ENCODE data around the gene DCXR.

Gene DCXR

DNA sequence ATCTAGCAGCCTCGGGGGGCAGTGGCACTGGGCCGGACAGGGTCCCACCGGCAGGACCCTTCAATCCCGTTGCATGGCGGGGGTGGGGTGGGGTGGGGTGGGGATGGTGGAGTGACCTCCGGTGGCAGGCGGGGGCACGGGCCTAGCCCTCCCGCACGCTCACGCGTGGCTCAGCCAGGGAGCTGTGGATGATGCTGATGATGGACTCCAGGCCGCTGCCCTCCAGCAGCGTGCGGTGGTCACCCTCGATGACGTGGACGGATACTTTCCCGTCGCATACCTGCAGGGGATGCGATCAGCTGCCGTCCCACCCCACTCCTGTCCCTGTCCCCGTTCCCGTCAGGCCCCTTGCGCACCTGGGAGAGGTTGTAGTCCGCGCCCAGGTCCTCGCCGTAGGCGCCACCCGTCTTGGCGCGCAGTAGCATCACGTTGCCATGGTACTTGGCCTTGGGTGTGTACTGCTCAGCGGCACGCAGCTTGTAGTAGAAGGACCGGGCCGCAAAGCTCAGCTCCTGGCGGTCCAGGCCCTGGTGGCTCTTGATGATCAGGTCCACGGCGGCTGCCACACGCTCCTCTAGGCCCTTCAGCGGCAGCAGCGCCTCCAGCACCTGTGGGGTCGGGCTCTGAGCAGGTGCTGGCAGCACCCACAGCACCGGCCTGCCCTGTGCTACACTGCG is 41.6 kb upstream of the DCXR start:
- no peak for TF ChIP-seq POLR2A (IDR thresholded peaks at IDR 0.05; ENCODE audit: low read length)
- no peak for TF ChIP-seq GATA1 (IDR thresholded peaks at IDR 0.05; ENCODE audit: low read depth, low read length)
- DNase-seq, result no peak

DNA sequence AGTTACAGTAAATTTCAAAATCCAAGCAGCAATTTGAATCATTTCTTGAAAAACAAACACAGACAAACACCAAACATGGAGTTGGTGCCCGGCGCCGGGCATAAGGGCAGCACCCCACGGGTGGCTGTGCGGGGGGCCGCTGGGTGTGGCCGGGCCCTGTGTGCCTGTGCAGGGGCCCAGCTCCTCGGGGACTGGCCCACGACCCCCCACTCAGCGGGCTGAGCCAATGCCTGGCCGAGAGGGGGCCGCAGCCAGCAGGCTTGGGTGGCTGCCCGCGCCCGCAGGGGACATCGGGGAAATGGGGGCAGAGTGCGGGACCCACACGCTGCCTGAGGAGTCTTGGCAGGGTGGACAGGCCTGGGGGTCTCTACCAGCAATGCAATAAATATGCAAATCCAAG is 40.9 kb upstream of the DCXR start:
- TF ChIP-seq POLR2A (IDR thresholded peaks at IDR 0.05; ENCODE audit: low read length) (no peak), GATA1 (IDR thresholded peaks at IDR 0.05; ENCODE audit: low read depth, low read length) (no peak)
- no peak for DNase-seq

DNA sequence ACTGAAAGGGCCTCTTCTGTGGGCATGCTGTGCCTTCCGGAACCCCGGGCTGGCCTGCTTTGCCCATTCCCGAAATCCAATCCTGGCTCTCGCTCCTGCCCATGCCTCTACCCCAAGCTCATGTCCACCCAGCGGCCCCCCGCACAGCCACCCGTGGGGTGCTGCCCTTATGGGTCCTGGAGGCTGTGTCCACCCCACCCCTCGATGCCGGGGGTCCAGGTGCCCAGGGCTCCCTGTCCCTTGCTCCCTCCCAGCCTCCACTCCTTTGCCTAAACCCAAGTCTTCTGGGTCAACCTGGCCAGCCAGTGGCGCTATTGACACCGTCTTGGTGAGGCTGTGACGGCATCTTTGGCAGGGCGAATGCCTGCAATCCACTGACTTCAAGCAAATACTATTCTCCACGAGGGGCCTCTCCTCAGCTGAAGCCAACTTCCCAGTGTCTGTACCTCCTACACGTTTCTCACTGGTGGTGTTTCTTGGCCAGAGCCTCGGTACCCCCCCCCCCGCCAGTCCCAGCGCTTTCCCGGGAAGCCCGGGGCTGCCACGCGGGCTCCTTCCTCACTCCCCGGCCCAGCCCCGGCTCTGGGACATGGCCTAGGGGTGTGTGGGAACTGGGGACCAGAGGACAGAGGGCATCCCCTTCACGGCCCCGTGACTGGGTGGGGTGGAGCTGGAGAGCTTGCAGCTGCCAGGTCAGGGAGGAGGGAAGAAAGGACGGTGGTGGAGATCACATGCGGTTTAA is 40.3 kb upstream of the DCXR start:
- TF ChIP-seq GATA1 (IDR thresholded peaks at IDR 0.05; ENCODE audit: low read depth, low read length) (no peak), POLR2A (IDR thresholded peaks at IDR 0.05; ENCODE audit: low read length) (no peak)
- DNase-seq, result no peak

DNA sequence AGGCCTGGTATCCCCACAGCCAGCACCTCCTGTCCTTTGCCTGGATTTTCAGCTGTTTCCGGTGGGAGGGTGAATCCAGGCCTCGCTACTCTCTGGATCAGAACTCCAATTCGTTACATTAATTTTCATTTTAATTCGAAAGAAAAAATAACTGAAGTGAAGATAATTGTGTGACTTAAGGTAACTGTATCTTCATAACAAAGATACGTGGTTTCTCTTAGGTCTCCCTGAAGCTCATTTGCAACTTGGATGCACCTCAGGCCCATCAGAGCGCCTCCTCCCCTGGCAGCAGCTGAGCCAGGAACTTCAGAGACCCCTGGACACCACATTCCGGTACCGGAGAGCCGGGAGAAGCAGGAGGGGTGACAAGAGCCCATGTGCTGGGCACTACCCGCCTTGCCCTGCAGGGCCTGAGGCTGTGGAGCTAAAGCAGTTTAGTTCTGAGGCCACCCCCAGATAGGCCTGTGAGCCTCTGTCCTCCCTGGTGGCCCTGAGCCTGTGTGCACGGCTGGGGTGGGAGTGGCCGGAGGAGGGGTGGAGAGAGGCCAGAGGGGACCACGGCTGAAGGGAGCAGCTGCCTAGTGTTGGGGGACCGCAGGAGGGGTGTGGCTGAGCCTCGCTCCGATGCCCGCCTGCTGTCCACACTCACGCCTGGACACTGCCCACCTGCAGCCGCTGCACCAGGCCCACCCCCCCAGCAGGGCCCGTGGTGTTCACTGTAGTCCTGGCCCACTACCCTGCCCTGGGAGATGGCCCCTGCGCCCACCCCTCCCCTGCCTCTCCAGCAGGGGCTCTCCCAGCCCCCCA is 39.5 kb upstream of the DCXR start:
- TF ChIP-seq POLR2A (IDR thresholded peaks at IDR 0.05; ENCODE audit: low read length) (no peak), GATA1 (IDR thresholded peaks at IDR 0.05; ENCODE audit: low read depth, low read length) (no peak)
- DNase-seq, result no peak

DNA sequence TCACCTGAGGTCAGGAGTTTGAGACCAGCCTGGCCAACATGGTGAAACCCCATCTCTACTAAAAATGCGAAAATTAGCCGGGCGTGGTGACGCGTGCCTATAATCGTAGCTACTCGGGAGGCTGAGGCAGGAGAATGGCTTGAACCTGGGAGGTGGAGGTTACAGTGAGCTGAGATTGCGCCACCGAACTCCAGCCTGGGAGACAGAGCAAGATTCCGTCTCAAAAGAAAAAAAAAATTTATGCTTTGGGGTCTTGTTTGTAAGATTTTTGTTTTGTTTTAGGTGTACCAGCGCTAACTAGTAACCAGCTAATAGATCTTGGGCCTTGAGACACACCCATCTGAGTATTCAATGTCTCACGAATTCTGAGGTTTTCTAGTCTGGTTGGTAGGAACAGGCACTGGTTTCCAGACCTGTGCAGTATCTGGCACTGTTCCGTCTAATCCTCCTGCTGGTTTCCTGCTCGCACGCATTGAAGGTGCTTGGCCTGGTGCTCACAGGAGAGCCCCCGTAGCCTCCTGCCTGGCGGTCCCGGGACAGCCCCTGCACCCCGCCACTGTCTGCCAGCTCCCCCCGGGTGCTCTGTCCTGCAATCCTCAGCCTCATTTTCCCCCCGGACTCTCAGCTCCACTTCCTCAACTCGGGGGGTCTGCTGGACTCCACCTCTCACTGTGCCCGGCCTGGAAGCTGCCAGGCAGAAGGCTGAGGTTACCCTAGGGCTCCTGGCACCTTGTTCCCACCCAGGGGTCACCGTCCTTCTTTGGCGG is 38.7 kb upstream of the DCXR start:
- TF ChIP-seq POLR2A (IDR thresholded peaks at IDR 0.05; ENCODE audit: low read length), result no peak
- TF ChIP-seq GATA1 (IDR thresholded peaks at IDR 0.05; ENCODE audit: low read depth, low read length), result no peak
- no peak for DNase-seq

DNA sequence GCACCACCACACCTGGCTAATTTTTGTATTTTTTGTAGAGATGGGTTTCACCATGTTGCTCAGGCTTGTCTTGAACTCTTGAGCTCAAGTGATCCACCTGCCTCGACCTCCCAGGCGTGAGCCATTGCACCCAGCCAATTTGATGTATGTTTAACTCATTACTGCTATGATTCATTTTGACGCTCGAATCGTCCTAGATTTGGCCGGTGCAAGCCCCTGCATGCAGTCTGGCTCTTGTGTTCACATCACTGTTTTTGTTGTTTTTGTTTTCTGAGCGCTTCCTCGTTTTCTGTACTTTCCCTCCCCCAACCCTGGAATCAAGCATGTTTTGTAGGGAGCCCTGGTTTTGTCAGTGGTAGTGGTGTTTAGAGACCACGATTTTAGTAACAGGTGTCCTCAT is 35.9 kb upstream of the DCXR start:
- TF ChIP-seq GATA1 (IDR thresholded peaks at IDR 0.05; ENCODE audit: low read depth, low read length) (no peak), POLR2A (IDR thresholded peaks at IDR 0.05; ENCODE audit: low read length) (no peak)
- DNase-seq, result no peak

DNA sequence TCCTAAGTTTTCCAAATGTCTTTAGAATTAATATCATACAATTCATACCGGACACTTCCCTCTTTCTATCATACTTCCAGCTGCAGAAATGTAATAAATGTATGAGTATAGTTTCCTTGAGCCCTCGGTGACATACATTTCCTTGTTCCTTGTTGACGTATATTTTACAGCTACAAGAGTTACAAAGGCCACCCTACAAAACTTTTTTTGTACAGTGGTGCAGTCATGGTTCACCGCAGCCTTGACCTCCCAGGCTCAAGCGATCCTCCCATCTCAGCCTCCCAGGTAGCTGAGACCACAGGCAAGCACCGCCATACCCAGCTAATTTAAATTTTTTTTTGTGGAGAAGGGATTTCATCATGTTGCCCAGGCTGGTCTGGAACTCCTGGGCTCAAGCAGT is 35.3 kb upstream of the DCXR start:
- TF ChIP-seq POLR2A (IDR thresholded peaks at IDR 0.05; ENCODE audit: low read length) (no peak), GATA1 (IDR thresholded peaks at IDR 0.05; ENCODE audit: low read depth, low read length) (no peak)

DNA sequence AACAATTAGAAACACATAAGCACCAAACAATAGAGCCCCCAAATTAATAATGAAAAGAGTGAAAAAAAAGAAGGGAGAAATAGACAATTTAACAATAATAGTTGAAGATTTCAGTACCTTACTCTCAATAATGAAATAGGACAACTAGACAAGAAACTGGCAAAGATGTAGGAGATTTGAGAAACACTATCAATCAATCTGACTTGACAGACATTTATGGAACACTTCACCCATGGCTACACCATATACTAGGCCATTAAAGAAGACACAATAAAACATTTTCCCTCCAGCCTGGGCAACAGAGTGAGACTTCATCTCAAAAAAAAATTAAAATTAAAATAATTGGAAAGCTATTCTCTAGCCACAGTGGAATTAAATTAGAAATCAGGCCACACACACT is 33.1 kb upstream of the DCXR start:
- no peak for DNase-seq
- TF ChIP-seq GATA1 (IDR thresholded peaks at IDR 0.05; ENCODE audit: low read depth, low read length) (no peak), POLR2A (IDR thresholded peaks at IDR 0.05; ENCODE audit: low read length) (no peak)

More for the DNA sequence above, 35.3 kb upstream of the DCXR start:
- no peak for DNase-seq

DNA sequence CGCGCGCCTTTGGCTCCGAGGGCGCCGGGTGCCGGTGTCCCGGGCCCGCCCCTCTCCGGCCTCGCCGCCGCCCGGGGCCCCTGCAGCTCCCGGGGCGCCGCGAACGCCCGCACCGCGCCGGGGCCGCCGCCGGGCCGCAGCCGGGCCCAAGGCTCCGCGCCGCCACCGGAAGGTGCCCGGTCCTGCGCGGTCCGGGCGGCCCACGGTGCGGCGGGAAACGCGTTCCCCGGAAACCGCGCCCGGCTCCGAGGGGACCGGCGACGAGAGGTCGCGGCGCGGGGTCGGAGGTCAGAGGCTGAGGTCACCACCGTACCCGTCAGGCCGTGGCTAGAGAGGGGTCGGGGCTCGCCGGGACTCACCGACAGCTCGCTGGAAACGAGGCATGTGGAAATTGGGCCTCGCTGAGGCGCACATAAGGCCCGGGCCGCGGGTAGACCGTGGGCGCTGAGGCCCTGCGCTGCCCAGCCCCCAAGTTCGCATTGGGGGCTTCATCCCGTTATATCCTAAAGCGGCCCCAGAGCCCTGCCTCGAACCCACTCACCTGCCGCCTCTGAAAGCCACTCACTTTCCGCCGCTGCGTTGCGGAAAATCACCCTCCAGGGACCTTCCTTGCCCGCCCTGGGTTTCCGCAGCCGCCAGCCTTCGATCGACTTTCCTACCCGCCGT is 28.3 kb upstream of the DCXR start, which contains the start of gene DUS1L:
TSS of gene DUS1L (minus strand) at position 167 of the 666 bp plus-strand sequence. CDS start 745 bp downstream, outside the sequence.
- TF ChIP-seq GATA1 (IDR thresholded peaks at IDR 0.05; ENCODE audit: low read depth, low read length), result no peak
- TF ChIP-seq POLR2A (IDR thresholded peaks at IDR 0.05; ENCODE audit: low read length), result peak; percentile 63
- DNase-seq, result peak; percentile 86 to 91

DNA sequence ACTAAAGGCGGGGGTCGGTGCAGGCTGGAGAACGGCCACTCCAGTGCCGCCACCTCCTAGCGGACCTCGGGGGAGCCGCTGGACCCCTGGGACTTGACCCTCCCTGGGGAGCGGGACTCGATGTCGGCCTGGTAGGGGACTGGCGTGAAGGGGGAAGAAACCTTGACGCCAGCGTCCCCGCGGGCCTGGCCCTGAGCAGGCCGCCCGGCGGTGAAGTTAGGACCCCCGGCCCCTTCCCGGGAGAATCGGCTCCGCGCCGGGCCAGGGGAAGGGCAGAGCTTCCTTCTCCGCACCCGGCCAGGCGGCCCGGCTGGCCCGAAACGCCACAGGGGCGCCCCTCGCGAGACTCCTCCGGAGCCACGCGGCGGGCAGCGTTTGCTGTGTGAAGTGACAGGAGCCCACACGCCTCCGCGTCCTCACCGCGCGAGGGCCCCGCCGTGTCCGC is 27.7 kb upstream of the DCXR start:
- peak; percentile 73 to 77 for DNase-seq
- TF ChIP-seq GATA1 (IDR thresholded peaks at IDR 0.05; ENCODE audit: low read depth, low read length) (no peak), POLR2A (IDR thresholded peaks at IDR 0.05; ENCODE audit: low read length) (no peak)

DNA sequence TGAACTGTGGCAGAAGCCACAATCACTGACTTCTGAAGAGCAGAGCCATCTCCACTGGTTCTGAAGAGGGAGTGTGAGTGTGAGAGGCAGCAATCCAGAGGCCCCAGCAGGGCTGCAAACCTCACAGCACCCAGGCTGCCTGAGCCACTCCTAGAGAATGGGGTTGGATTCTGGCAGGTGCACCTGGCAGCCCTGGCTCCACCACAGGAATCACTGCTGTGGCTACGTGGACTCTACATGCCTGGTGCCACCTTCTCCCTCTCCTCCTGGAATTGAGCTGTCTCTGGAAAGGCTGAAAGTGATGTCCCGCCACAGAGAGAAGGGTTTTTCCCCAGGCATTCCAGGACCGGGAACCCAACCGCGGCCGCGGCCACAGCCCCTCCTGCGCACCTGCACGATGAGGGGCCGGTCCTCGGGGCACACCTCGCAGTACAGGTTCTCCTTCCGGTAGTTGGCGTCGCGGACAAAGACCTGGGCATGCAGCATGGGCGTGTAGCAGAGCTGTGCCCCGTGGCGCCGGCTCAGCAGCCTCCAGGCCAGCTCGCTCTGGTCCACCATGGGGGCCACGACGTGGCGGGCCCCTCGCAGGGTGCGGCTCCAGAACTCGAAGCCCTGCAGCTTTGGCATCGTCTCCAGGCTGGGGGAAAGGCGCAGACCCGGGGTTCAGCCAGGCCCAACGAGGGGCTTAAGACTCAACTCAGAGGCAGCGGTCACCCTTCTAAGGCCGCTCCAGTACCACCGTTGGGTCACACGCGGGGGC is 27.1 kb upstream of the DCXR start:
- no peak for DNase-seq
- no peak for TF ChIP-seq POLR2A (IDR thresholded peaks at IDR 0.05; ENCODE audit: low read length)
- no peak for TF ChIP-seq GATA1 (IDR thresholded peaks at IDR 0.05; ENCODE audit: low read depth, low read length)
